Activated T-cell treated with anti-CD3 and anti-CD28 coated beads, Interleukin-2, amount 50 U/mL, for 48 hours (primary cell): ENCODE measurements around the gene USP43.
A peak's percentile ranks its signal among the peaks of the same experiment; 100 is the strongest.

Experiments
- DNase-seq, 2 experiments: peaks; one replicate each; pipeline ENCODE4 v3.0.0-alpha.2; 2020

USP43 gene

DNA sequence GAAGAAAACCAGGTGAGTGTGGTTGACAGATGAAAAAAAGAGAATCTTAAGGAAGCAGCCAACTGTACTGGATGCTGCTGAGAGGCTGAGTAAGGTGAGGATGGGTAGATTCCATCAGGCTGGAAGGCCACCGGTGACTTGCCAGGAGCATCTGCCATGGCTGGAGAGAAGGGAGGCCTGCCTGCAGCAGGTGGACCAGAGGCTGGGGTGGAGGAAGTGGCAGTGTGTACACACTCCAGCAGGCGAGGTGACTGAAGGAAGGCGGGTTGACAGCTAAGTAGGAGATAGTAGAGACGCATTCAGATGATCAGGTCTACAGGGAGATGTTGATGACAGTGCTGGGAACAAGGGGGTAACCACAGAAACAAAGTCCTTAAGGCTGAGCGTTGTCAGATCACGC, 69.5 kb downstream of the USP43 start:
- no peak for DNase-seq

DNA sequence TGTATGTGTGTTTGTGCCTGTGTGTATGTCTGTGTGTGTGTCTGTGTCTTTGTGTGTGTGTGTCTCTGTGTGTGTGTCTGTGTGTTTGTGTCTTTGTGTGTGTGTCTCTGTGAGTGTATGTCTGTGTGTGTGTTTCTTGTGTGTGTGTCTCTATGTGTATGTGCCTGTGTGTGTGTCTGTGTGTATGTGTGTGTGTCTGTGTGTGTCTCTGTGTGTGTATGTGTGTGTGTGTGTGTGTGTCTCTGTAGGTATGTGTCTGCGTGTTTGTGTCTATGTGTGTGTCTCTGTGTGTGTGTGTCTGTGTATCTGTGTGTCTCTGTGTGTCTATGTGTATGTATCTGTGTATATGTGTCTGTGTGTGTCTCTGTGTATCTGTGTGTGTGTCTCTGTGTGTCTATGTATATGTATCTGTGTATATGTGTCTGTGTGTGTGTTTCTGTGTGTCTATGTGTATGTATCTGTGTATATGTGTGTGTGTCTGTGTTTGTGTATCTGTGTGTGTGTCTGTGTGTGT, 70.2 kb downstream of the USP43 start:
- DNase-seq, result no peak

DNA sequence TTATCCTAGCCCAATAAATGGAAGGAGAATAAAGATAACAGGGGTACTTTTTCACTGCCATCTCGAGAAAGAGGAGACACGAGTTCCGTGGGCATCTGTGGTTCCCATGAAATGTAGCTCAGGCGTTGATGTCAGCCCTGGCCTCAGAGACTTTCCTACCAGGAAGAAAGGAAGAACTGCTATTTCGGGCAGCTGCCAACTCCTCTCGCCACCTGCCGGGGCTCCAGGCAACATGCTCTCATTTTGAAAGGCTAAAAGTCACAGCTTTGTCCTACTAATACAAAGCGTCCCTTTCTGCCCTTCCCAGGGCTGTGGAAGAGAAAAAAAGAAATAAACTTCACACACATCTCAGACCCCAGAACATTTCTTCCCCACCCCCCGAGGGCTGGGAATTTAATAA, 80.3 kb downstream of the USP43 start:
- DNase-seq, result no peak

DNA sequence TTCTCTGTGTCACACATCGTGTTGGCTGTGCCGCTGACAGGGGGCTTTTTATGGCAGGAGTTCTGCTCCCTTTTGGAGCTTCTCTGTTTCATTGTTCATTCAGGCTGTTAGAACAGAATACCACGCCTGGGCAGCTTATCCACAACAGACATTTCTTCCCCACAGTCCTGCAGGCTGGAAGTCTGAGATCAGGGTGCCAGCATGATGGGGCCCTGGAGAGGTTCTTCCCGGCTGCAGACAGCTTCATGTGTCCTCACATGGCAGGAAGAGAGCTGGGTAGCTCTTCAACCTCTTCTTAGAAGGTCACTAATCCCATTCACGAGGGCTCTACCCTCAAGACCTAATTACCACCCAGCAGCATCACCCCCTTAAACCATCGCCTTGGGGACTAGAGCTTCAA, 81.0 kb downstream of the USP43 start:
- no peak for DNase-seq

DNA sequence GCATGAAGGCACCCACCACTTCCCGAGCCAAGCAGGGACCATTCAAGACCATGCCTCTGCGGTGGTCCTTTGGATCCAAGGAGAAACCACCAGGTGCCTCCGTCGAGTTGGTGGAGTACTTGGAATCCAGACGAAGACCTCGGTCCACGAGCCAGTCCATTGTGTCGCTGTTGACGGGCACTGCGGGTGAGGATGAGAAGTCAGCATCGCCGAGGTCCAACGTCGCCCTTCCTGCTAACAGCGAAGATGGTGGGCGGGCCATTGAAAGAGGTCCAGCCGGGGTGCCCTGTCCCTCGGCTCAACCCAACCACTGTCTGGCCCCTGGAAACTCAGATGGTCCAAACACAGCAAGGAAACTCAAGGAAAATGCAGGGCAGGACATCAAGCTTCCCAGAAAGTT, 82.7 kb downstream of the USP43 start:
- DNase-seq, result no peak

DNA sequence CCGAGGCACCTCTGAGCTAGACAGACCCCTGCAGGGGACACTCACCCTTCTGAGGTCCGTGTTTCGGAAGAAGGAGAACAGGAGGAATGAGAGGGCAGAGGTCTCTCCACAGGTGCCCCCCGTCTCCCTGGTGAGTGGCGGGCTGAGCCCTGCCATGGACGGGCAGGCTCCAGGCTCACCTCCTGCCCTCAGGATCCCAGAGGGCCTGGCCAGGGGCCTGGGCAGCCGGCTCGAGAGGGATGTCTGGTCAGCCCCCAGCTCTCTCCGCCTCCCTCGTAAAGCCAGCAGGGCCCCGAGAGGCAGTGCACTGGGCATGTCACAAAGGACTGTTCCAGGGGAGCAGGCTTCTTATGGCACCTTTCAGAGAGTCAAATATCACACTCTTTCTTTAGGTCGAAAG, 83.2 kb downstream of the USP43 start:
- no peak for DNase-seq

DNA sequence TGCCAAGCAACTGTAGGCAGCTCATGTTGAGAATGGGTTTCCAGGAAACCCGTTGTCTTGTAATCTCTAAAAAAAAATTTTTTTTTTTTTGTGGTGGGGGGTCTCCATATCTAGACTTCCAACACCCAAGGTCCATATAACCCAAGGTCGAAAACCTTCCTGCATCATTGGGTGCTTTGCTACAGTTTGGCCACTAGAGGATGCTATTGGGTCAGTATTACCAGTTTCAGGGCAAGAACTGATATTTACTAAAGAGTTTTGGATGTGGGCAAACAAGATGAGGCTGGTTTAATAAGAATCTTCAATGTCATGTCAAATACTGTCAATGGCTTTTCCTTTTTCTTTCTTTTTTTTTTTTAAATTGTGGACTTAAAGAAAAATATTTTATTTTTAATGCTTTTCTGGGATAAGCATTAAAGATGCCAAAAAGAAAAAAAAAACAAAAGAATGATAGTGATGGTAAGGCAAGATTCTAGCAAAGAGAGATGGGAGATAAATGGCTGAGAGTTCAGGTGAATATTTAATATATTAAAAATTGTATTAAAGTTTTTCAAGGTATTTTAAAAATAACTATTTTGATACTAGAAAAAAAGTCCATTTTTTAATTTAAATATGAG, 83.8 kb downstream of the USP43 start:
- peak in 1 of 2 experiments; percentile 19 for DNase-seq

DNA sequence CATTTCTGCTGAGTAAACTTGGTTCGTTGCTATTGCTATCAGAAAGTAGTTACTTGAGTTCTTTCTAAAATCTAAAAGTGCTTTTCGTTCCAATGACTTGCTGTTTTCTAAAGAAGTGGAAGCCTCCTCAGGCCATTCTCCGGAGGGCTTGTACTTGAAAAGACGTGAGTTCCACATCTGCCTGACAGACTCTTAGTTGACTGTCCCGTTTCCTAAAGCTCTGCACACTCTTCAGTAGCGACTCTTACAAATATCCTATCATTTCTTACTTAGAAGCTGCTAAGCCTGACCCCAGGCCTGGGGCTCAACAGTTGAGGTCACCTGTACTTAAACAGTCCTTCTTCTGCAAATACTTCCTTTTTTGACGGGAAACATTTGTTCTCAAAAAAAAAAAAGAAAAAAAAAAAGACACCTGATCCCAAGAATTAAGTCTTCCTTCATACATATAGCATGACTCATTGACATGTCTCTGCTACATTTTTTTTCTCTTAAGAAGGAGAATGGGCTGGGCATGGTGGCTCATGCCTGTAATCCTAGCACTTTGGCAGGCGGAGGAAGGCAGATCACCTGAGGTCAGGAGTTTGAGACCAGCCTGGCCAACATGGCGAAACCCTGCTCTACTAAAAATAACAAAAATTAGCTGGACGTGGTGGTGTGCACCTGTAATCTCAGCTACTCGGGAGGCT, 84.6 kb downstream of the USP43 start:
- DNase-seq, result no peak

DNA sequence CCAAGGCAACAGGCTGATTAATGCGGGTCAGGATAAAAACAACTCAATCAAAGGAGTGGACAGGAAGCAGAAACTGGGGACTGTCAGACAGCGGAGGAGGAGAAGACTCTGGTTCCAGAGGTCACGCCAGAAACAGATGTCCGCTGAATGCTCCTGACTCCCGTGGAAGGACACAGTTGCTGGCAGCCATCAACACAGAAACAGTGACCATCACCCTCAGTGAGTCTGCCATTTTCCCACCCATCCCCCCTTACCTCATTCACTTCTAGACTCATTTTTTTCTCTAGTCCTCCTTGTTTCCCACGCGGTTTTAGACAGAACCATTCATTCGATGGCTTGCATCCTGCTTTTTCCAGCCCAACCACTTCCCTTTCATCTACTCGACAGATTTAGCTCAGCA, 105.2 kb downstream of the USP43 start:
- no peak for DNase-seq

DNA sequence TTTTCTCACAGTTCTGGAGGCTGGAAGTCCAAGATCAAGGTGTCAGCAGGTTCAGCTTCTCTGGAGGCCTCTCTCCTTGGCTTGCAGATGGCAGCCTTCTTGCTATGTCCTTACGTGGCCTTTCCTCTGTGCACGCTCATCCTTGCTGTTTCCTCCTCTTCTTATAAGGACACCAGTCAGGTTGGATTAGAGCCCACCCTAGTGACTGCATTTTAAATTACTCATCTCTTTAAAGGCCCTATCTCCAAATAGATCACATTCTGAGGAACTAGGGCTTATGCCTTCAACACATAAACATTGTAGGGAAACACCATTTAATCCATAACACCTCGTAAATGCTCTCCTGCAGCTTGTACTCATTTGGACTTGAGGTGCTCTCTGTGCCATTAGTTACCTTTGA, 109.8 kb downstream of the USP43 start:
- no peak for DNase-seq

DNA sequence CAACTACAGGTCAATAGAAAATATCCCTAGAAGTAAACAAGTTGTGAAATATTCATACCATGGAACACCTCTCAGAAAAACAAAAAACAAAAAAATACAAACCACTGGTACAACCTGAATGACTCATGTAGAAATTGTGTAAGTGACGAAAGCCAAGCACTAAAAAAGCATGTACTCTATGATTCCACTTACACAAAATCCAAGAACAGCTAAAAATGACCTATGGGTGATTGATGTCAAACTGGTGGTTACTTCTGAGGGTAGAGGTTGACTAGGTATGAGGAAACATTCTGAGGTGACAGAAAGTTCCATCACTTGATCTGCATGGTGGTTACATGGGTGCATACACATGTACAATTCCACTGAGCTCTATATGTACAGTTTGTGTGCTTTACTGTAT, 114.9 kb downstream of the USP43 start:
- DNase-seq, result no peak

DNA sequence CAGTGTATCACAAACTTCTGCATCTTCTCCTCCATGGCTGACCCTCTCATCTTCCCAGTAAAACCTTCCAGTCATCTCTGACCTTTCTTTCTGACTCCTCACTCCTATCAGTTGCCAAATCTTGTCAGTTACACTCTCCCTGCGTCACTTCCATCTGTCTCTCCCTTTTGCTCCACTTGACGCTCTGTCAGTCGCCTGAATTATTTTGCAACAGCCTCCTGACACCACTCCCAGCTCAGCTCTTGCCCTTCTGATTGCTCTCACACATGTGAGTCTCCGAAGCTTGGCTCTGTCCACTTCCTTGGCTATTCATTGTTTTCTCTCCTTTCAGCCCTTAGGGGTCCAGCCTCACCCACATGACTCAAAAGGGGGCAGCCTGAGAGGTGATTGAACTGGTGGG, 118.3 kb downstream of the USP43 start:
- DNase-seq, result no peak

DNA sequence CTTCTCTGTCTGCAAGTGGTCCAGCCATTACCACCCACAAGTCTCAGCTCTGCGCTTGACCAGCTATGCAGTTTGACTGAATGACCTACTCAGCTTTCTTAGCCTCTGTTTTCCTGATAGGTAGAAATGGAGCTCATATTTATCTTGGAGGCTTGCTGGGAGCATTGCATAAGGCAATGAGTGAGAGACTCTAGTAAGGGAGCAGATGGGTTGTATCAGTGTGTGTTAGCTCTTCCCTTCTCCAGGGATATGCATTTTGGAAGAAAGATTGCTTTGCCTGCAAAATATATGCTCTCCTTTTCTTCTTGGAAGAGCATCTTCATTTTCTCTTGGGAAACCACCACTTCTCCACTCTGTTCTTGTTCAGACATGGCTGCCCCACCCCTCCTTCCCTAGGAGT, 120.0 kb downstream of the USP43 start:
- no peak for DNase-seq

DNA sequence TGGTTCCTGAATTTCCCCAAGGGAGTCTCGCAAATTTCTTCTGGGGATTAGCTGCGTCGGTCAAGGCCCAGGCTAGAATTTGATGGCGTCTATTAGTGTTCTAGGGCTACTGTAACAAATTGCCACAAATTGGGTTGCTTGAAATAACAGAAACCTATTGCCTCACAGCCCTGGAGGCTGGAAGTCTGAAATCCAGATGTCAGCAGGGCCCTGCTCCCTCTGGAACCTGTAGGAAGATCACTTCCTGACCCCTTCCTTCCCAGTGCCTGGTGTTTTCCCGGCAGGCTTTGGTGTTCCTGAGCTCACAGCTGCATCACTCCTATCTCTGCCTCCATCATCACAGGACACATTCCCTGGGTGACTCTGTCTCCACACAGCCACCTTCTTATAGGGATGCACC, 121.7 kb downstream of the USP43 start:
- DNase-seq, result no peak

DNA sequence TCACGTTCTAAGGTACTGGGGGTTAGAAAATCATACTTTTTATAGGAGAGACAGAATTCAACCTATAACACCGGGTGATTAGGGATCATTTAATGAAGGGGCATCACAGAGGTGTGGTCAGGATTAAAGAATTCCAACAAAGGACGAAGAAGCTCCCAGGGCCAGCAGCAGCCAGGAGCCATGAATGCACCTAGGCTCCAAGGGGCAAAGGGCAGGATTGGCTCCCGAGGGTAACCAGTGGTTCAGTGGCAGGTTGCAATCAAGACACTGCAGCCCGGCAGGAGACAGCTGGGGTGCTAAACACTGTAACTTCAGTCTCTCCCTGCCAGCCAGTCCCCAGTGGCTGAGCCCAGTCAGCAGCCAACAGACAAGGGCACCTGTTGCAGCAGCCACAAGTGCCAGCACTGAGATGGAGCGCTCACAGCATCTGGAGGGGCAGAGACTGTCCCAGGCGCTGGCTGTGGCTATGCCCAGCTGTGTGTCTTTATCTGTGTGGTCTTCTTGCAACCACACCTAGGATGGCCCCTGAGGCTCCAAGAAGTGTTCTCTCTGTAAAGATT, 122.2 kb downstream of the USP43 start:
- no peak for DNase-seq

DNA sequence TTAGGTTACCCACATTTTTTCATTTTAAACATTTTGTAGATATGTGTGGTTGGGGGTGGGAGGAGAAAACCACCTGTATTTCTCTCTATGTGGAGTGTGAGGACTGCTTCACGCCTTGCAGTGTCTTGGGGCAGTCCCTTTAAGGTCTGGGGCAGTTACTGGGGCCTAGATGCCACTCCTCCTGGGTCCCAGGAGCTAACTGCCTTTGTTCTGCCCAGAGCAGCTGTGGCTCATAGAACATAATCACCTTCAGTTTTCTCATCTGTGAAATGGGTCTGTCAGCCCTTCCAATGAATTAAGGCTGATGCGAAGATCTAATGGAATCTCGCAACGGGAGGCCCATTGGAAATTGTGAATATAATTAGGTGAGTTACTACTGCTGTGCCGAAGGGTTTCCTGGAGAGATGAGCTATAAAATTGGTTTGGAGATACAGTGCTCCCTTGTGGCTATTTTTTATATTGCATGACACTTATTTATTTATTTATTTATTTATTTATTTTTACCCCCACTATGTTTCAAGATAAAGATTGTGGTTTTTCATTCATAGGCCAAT, 123.1 kb downstream of the USP43 start:
- peak; percentile 18 to 22 for DNase-seq

DNA sequence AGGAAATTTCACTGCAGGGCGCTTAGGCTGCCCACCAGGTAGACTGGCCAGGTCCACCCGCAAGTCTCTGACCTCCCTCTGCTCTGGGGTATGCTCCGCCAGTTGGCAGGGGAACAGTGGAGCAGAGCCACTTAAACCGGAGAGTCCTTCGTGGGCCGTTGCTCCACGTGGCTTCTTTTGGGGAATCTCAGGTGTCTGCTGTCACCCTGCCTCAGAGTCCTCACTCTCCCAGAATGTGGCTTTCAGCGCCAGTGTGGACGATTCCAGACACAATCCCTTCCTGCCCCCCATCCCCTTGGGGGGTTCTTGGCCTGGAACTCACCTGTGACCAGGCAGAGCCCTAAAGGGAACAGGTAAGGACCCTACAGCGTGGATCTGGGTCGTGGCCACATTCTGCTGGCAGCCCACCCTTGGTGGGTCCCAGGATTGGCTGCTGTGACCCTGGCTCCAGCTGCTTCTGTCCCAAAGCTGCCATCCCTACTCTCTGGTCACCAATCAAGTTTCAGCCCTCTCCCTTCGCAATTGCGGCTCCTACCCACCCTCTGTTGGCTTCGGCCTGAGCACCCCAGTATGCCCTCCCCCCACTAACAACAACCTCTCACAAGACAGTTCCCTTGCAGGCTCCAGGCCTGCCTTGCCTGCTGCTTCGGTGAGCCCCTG, 123.8 kb downstream of the USP43 start:
- no peak for DNase-seq

DNA sequence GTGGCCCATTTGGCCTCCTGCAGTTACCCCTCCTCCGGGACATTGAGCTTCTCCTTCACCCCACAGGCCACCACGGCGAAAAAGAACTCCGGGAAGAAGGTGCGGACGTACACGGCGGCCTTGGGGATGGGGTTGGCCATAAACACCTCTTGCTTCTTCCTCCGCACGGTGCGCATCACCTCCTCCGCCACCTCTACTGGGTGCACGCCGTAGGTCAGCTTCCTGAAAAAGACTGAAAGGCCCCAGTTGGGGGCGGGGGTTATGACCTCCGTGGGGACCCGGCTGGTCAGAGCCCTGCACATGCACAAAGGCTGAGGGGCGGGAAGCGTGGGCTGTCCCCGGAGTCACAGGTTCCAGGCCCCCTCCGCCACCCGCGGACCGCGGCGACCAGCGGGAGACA, 126.1 kb downstream of the USP43 start:
- no peak for DNase-seq

DNA sequence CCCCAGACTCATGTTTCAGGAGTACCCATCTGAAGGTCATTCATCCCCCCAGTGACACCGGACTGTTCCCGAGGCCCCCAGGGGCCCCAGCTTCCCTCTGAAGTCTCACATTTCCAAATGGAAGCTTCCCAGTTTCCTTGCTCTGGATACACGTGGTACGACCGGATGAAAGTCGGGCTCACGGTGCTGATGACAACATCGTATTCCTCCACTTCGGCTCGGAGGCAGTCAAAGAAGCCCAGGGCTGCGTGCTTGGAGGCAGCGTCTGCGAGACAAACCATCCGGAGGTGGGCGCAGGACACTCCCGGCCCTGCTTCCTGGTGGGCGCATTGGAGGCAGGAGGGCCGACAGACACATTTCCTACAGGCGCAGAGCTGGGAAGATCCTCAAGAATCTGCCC, 127.3 kb downstream of the USP43 start:
- DNase-seq, result no peak

DNA sequence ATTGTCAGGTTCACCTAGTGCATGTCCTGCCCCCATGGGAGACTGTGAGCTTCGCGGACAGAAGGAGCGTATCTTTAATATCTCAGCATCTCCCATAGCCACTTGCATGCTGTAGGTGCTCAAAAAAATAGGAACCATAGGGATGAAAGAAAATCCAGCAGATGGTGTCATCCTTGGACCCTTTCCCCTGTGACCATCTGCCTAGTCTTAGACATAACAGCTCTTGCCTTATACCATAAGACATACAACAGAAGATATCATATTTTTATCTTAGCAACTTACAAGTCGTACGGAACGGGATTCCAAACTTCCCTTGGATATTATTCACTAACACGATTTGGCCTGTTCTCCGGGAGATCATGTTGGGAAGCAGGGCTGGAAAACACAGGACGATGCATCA, 131.6 kb downstream of the USP43 start:
- no peak for DNase-seq
